HL-60/S4 (cell line): Measurements from ENCODE around the gene SPG11.

Experiments
- in situ Hi-C: fragments of 300-500 bp; cut with MboI; formaldehyde crosslinking; loops from 2 replicates; pipeline ENCODE4 v1.14.3; 2022; ENCODE audit warnings: low sequenced_read_pairs

Gene SPG11

DNA sequence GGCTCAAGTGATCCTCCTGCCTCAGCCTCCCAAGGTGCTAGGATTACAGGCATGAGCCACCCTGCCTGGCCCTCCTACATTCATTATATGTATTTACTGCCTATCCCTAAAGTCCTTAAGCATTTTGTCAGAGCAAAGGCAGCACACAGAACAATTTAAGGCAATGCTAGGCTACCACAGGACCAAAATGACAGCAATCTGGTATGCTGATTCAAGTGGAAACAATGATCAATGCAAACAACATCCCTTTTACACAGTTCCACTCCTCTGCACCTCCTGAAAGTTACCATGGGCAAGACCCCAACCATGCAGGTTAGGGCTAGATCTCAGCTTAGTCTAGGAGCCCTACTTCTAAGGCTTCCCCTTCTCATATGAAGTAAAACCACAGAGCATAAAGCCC, 40.3 kb downstream of the SPG11 start:
- in situ Hi-C loops = no loop called here

DNA sequence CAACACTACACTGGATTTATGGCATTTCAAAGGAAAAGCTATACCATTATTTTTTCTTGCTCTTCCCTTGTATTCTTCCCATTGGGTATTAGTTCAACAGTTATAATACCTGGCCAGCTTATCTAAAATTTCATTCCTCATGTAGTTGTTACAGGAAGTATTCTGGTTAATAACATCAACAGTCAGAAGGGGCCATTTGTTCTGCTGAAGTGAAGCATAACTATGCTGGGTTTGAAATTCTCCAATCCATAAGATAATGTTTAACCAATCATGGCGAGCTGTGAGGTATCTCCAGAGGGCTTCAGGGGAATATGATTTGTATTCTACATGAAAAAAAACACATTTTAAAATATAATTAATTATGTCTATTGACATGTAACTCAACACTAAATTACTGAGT, 43.4 kb downstream of the SPG11 start:
- in situ Hi-C loops = no loop called here

DNA sequence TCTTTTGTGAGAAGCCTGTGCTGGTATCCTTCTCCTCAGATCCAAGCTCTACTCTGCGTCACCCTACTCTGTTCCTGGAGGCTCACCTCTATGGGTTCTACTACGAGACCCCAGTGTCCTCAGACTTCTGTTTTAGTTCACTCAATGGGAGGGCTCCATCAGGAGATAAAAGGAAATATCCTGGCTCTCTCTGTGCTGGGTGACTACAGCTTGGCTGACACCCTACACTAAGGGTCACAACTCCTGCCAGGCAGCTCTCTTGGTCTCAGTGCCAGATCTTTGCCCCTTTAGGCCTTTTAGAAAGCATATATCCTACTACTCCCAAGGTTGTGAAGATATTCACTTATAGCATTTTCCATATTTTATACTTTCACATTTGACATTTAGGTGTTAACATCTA, 46.5 kb downstream of the SPG11 start:
- in situ Hi-C loops = no loop called here

DNA sequence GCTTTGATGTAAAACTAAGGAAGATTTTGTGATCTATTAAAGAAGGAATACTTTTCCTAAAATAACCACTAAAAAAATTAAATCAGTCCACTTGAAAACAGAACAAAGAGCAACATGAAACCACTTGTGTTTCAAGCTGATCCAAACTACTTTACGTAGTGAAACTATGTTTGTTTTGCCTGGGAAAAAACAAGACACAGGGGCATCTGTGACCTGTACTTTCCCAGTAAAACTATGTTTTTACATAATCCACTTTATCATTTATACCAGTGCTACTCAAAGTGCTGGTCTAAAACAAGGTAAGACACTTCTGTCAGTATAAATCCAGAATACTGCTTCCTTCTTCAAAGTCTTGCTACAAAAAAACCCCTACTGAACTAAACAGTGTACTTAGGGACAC, 56.7 kb downstream of the SPG11 start:
- in situ Hi-C loops = no loop called here

DNA sequence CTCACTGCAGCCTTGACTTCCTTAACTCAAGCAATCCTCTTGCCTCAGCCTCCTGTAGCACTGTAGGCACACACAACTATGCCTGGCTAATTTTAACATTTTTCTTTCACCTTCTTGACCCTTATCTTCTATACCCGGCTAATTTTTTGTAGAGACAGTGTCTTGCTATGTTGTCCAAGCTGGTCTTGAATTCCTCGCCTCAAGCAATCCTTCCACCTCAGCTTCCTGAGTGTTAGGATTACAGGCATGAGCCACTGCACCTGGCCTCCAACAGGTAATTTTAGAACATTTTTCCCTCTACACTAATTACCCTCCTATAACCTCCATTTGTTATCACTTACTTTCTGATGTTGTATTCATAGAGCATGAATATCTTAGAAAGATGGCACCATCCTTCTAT, 60.3 kb downstream of the SPG11 start:
- in situ Hi-C loops = no loop called here

DNA sequence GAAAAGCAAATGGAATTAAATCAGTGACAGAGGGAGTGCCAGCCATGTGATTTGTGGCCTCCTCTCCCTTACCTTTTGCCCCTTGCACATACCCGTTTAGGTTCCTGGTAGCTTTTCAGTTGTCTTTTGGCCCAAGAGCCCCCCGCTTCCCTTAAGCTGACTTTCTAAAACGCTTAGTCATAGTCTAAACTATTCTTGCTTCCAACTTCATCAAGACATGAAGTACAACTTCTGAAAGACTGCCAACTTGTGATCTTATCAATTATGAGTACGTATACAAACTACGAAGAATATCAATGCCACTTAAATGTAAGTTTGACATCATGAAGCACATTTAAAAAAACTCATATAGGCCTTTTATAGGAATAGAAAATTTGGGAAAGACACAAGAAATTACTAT, 64.6 kb downstream of the SPG11 start:
- in situ Hi-C loops = loop anchor here (25.0 kb wide), 2 partner anchors 138 to 313 kb away; partner anchors contain the start of gene TRIM69

DNA sequence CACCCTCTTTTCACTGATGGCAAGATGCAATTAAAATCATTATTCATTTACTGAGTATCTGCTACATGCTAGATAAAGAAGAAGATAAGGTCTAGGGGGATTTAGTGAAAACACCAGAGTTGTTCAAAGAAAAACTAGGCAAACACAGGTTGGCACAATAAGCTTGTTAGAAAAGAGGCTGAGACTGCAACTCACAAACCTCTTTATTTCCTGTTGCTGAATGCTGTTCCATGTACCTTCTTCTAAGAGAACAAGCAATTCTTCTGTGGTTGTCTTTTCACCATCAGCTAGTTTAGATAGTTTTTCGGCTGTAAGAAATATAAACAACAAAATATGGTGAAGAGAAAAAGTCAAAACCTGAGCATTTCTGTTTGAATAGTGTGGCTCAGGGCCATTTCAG, 65.4 kb downstream of the SPG11 start:
- in situ Hi-C loops = loop anchor here (25.0 kb wide), 2 partner anchors 139 to 314 kb away; partner anchors contain the start of gene TRIM69

DNA sequence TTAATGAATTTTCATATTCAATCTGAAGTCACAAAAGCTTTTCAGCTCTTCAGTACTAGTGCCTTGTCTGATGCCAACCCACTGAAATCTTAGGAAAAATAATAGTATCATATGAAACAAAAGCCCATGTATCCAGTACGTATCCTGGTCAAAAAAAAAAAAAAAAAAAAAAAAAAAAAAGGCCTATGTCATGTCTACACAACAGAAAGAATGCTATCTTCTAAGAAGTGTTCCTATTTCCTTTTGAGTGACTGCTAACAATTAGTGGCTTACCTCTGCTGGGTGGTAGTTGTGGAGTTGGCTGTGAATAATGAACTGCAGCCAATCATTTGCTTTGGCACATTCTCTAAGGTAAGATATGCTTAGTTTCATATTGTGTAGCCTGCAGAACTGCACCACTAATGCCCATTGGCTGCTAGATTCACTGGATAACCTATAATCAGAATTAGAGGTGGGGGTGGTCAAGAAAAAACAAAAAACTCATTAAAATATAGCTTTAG, 66.9 kb downstream of the SPG11 start:
- in situ Hi-C loops = loop anchor here (25.0 kb wide), 2 partner anchors 141 to 316 kb away; partner anchors contain the start of gene TRIM69

DNA sequence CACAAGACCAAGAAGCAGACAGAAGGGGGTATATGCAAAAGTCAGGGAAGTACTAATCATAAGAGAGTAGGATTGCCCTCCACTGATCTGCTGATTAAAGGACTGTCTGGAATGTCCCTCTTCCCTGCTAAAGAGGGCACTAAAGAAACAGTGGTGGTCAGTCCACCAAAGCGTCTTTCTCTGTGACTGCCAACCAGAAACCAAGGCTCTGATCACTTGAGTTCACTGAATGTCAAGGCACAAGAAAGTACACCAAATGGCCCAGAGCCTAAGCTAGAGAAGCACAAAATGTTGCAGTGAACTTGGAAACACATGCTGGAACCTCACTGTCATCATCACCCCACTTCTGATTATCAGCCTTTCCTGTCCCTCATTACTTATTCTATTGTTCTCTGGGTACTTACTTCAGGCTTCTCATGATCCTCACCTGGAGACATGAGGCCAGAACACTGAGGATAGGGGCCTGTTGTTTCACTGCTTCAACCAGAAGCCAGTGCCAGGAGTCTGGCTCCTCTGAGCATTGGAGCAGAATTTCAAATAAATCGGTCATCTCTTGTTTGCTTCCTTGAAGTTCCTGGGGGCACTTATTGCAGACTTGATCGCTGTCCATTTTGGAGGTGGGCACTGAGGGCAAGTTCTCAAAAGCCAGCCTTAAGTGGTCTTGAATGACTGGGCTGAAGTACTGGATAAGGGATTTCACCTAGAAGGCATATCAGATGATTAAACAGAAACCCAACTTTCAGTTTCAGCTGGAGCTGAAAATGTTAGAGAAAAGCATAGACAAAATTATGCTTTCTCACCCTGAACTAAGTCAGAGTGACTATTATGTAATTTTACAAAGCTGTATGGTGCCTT, 67.6 kb downstream of the SPG11 start:
- in situ Hi-C loops = loop anchor here (25.0 kb wide), 2 partner anchors 141 to 316 kb away; partner anchors contain the start of gene TRIM69

DNA sequence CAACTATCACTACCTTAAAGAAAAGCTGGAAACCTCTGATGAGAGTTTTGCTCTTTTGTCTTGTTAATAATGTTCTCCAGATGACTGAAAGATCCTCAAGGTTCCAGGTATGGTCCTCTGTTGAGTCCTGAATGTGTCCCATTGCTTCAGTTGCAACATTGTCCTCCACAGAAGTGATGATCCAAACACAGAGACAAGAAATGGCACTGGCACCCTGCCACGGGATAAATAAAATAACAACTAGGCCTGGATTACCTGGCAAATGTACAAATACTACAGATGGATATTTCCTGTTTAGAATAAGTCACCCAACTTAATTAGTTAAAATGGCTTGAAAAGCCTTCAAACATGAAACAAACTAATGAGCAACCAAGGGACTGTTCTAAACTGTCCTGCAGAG, 68.2 kb downstream of the SPG11 start:
- in situ Hi-C loops = loop anchor here (25.0 kb wide), 2 partner anchors 142 to 317 kb away; partner anchors contain the start of gene TRIM69

DNA sequence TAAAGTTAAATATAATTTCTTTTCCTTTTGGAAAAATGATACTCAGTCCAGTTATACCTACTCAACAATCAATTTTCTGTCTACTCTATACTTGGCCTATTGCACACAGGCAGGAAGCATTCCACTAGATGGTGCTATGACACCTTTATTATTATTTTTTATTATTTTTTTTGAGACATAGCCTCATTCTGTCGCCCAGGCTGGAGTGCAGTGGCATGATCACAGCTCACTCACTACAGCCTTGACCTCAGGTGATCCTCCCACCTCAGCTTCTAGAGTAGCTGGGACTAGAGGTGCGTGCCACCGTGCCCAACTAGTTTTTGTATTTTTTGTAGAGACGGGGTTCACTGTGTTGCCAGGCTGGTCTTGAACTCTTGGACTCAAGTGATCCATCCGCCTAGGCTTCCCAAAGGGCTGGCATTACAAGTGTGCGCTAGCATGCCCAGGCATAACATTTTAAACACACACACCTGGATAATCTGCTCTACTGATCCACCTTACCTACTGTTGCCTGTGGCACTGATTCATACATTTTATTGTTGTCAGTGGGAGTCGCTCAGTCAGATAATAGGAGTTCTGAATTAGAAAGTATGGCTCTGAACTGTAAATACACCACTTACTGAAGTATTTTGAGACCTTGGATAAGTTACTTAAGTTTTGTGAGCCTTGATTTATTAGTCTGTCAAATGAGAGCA, 70.3 kb downstream of the SPG11 start:
- in situ Hi-C loops = loop anchor here (25.0 kb wide), 2 partner anchors 144 to 319 kb away; partner anchors contain the start of gene TRIM69

DNA sequence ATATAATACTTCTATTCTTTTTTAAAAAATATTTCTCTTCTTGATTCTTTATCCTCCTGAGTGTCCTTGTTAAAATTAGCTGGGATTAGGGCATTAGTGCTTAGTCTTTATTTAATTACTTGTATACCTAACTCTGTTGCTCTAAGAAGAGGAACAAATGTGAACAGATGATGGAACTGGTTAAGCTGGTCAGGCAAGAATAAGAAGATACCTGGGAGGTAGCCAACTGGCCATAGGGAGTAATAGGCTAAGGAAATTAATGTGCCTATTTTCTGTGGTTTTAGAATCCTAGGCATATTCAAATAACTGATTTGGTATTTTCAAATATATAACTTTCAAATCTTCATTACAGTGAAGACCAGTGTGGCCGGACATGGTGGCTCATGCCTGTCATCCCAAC, 72.1 kb downstream of the SPG11 start:
- in situ Hi-C loops = loop anchor here (25.0 kb wide), 2 partner anchors 146 to 321 kb away; partner anchors contain the start of gene TRIM69

DNA sequence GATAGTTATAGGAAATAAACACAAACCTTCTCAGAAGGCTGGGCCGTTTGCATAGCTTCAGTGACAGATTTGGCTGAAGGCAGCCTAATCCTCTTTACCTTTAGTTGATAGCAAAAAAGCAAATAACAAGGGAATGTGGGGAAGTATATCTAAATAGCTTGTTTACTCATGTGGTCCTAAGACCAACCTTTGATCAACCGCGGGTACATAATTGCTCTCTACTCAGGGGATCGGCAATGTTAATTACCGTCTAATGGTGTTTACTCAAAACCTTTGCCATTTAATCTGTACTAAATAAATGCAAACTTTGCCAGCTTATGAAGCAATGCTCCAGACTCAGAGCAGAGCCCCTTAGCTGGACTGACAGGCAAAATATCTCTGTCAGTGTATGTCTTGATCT, 74.9 kb downstream of the SPG11 start:
- in situ Hi-C loops = loop anchor here (25.0 kb wide), 2 partner anchors 149 to 324 kb away; partner anchors contain the start of gene TRIM69

DNA sequence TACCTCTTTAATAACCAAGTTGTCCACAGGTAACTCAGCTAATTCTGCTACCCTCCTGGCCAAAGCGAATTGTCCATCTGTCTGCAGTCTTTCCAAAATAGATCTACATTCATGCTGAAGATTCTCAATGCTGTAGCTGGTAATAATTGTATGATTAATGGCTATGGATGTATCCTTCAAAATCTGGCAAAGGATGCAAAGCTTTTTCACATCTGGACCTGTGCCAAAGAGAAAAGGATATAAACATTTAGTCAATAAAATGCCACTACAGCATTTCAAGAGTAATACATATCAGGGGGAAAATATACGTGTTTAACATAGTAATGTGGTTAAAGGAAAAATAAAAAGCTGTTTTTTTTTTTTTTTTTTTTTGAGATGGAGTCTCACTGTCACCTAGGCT, 77.8 kb downstream of the SPG11 start:
- in situ Hi-C loops = loop anchor here (25.0 kb wide), 2 partner anchors 152 to 327 kb away; partner anchors contain the start of gene TRIM69

DNA sequence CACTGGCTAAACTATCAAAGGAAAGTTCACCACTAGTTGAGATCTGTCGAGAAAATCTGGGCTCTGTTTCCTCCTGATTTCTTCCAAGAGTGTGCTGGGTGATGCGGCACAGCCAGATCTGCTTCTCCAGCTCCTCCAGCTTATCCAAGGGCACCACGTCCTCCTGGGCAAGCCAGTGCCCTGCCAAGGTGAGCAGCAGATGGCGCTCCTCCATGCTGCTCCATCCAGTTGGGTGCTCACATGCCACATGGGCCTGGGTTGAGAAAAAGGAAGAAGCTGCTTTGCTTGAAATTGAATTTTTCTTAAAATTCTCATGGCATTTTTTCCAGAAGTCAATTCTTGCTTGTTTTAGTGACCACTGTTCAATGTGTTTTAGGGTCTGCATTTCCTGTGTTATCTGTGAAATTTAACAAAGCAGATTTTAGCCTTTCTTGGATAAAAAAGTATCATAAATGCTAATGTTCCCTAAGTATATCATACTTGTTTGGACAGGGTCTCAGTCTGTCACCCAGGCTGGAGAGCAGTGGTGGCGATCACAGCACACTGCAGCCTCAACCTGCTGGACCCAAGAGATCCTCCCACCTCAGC, 79.2 kb downstream of the SPG11 start:
- in situ Hi-C loops = loop anchor here (25.0 kb wide), 2 partner anchors 153 to 328 kb away; partner anchors contain the start of gene TRIM69

DNA sequence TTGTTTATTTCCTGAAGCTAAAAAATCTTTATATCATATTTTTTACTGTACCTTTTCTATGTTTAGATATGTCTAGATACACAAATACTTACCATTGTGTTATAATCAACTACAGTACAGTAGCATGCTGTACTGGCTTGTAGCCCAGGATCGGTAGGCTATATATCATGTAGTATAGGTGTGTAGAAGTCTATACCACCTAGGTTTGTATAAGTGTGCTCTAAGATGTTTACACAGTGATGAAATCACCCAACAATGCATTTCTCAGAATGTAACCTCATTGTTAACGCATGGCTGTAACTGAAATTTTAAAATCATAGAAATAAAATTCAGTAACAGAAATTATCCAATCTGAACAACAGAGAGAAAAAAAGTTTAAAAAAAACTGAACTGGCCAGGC, 83.4 kb downstream of the SPG11 start:
- in situ Hi-C loops = loop anchor here (25.0 kb wide), 2 partner anchors 157 to 332 kb away; partner anchors contain the start of gene TRIM69

DNA sequence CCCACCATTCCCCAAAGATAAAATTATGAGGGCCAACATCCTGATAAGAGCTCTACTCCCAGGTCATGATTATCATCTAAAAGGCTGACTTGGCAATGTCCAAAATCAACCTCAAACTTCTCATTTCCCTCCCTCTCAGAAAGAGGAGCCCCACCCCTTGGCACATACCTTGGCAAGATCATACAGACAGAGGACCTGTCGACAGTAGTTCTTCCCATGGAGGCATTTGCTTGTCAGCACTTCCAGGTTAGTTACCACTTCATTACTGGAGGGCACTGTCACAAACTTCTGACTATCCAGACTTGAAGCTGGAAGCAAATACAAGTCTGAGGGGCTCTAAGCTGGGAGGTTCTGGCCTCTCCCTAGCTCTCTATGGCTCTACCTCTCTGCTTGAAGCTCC, 88.7 kb downstream of the SPG11 start:
- in situ Hi-C loops = loop anchor here (25.0 kb wide), 2 partner anchors 163 to 338 kb away; partner anchors contain the start of gene TRIM69

DNA sequence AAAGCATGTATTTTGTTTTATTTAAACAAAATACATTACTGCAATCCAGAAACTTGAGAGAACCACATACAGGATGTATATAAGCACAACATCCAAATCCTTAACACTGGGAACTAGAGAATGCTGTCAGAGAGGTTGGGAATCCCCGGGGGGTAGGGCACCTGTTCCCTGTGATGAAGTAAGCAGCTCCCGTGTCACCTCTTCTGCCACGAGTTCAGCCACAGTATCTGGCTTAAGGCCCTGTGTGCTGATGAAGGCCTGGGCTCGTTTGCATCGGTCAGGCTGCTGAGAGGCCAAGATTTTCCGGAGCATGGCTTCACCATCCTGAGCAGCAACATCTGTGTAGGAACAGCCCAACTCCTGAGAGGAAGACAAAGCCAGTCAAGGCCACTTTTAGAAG, 90.1 kb downstream of the SPG11 start:
- in situ Hi-C loops = no loop called here

DNA sequence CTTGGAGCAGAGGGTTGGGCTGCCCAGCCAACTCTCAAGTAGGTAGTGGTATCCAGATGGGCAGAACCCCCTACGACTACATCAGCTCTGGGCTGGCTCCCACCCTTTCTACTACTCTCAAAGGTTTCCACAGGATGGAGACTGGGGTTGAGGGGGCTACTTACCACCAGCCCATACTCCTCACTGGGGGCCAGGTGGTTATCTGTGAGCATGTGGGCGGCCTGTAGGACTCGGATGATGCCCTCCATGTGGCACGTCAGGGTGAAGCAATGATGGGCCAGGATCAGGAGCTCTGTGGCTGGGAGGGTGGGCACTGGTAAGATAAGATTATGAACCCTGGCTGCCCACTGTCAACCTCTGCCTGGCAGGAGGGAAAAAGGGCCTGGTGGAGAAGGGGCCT, 93.1 kb downstream of the SPG11 start:
- in situ Hi-C loops = no loop called here

DNA sequence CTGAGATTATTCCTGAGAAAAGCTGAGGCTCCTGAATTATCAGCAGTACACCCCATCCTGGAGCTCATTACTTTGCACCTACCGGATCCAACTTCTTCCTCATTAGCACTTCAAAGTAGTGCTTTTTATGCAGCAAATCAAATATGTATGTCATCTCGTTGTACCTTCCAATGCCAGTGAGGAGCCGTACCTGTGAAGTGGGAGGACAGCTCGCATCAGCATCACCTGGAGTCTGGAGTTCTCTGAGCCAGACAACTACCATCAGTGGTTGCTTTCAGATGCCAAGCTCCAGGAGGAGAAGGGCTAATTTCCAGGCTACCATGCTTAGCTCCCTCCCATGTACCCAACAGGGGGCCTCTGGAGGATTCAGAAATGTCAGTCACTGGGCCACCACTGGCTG, 94.1 kb downstream of the SPG11 start:
- in situ Hi-C loops = no loop called here

DNA sequence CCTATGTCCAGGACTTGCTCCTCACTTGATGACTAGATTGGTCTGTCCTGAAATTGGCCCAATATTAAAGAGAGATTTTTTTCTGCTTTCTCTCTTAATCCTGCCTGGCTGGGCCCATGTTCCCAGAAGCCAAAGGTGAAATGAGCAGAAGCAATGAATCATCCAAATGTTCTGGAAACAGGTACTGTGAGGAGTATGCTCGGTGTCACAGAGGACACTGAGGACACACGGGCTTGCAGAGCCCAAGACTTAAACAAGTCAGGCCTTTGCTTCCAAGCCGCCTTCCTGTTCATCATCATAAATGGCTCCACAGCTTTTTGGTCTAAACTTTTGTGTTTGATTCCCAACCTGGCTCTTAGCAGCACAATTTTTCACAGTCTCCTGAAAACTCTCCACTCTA, 95.1 kb downstream of the SPG11 start:
- in situ Hi-C loops = no loop called here
